RWPE2 (cell line): Measurements from ENCODE around the gene ACOXL.

Experiments
- ATAC-seq: fragments of 200-7000 bp; cut with Tn5 transposase; 3 replicates; pipeline ENCODE4 v1.9.1; 2021; ENCODE audit warnings: low read depth
- DNase-seq: peaks from one replicate; pipeline ENCODE4 v3.0.0-alpha.2; 2020; ENCODE audit warnings: low spot score
- H3K27ac ChIP-seq: fragments of 450-650 bp; 2 replicates; pipeline ENCODE4 v1.5.1; 2017; ENCODE audit warnings: mild to moderate bottlenecking; ENCODE audit not compliant: poor library complexity, severe bottlenecking
- H3K27me3 ChIP-seq: fragments of 250-450 bp; sonication (Bioruptor Pico); 2 replicates; pipeline ENCODE4 v1.5.1; 2021; ENCODE audit warnings: mild to moderate bottlenecking, moderate library complexity; ENCODE audit not compliant: insufficient read depth, poor library complexity, severe bottlenecking
- H3K36me3 ChIP-seq: fragments of 250-450 bp; sonication (Bioruptor Pico); 2 replicates; pipeline ENCODE4 v1.5.1; 2020; ENCODE audit warnings: low read depth, mild to moderate bottlenecking, moderate library complexity
- H3K4me1 ChIP-seq: fragments of 250-450 bp; sonication (Bioruptor Pico); 2 replicates; pipeline ENCODE4 v1.5.1; 2021; ENCODE audit warnings: mild to moderate bottlenecking, moderate library complexity; ENCODE audit not compliant: insufficient read depth, poor library complexity, severe bottlenecking
- H3K4me3 ChIP-seq: fragments of 250-450 bp; sonication (Bioruptor Pico); 2 replicates; pipeline ENCODE4 v1.5.1; 2021; ENCODE audit warnings: mild to moderate bottlenecking, moderate library complexity; ENCODE audit not compliant: severe bottlenecking
- H3K9me3 ChIP-seq: fragments of 250-450 bp; sonication (Bioruptor Pico); 2 replicates; pipeline ENCODE4 v1.5.1; 2021; ENCODE audit warnings: mild to moderate bottlenecking, moderate library complexity; ENCODE audit not compliant: severe bottlenecking
- TF ChIP-seq, protein P1 (sequence below): fragments of 450-650 bp; IDR thresholded peaks from one replicate; pipeline ENCODE4 v1.5.1; 2017; ENCODE audit warnings: mild to moderate bottlenecking, moderate library complexity; ENCODE audit not compliant: poor library complexity, severe bottlenecking

ACOXL gene

DNA sequence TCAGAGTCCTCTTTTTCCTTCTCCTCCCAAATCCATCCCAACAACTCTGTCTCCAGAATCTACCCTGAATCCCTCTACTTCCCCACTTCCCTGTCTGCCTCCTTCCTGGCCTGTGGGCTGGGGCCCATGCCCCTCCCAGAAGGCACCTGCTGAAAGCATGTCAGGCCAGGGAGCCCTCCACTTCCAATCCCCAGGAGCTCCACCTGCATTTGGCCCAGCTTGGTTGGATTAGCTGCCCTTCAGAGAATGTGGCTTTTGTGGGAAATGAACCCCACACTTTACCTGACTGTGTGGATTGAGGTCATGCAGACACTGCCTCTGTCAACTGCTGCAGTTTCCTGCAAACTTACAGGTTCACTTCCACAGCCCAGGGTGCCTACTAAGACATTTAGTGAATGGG is 58.5 kb downstream of the ACOXL start:
- no peak for ATAC-seq
- H3K36me3 ChIP-seq: no peaks in the 10 kb centered on the region
- no peak for DNase-seq
- no peaks in the 10 kb centered on the region for H3K4me1 ChIP-seq
- H3K27ac ChIP-seq: no peak overlapping the region
- H3K27me3 ChIP-seq: peaks cover 38% of the 10 kb centered on the region
- H3K9me3 ChIP-seq: no peaks in the 10 kb centered on the region
- TF ChIP-seq, protein P1, sequence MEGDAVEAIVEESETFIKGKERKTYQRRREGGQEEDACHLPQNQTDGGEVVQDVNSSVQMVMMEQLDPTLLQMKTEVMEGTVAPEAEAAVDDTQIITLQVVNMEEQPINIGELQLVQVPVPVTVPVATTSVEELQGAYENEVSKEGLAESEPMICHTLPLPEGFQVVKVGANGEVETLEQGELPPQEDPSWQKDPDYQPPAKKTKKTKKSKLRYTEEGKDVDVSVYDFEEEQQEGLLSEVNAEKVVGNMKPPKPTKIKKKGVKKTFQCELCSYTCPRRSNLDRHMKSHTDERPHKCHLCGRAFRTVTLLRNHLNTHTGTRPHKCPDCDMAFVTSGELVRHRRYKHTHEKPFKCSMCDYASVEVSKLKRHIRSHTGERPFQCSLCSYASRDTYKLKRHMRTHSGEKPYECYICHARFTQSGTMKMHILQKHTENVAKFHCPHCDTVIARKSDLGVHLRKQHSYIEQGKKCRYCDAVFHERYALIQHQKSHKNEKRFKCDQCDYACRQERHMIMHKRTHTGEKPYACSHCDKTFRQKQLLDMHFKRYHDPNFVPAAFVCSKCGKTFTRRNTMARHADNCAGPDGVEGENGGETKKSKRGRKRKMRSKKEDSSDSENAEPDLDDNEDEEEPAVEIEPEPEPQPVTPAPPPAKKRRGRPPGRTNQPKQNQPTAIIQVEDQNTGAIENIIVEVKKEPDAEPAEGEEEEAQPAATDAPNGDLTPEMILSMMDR: no peak
- no peak overlapping the region for H3K4me3 ChIP-seq

DNA sequence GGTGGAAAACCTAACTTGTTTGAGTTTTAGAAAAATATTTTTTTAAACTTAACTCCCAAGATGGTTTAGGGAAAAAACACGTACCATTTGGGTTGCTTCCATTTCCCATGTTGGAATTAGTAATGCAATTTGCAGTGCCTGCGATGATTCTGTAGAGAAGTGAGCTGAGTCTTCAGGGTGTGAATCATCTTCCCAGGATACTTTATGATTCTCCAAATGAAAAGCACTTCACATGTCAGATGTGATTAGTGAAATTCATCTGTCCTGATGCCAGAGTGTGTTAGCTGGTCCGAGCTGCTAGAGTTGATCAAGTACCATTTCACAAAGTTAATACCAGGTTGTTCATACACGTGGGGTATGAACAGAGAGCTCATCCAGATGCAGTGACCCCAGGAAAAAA is 59.1 kb downstream of the ACOXL start:
- Histone ChIP-seq H3K36me3 (no peaks in the 10 kb centered on the region), H3K9me3 (no peaks in the 10 kb centered on the region), H3K27ac (no peak overlapping the region), H3K4me3 (no peak overlapping the region), H3K27me3 (peaks cover 43% of the 10 kb centered on the region), H3K4me1 (no peaks in the 10 kb centered on the region)
- TF ChIP-seq, protein P1: no peak
- ATAC-seq (no peak), DNase-seq (no peak)

DNA sequence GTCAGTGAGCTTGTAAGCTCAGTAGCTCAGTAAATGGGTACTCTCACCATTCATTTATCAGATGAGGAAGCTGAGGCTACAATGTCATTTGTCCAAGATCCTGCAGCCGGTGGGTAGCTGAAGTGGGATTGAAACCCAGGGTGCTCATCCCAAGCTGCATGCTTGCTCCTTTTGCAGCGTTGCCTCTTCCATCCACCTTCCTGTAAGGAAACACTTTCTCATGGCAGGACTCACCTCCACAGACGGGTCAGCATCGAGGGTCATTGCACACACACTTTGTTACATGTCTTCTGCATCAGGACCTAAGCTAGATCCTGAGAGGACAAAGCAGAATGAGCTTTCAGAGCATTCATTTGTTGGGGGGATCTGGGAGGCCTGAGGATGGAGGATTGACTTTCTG is 60.7 kb downstream of the ACOXL start:
- TF ChIP-seq, protein P1: no peak
- no peaks in the 10 kb centered on the region for H3K4me1 ChIP-seq
- no peak overlapping the region for H3K4me3 ChIP-seq
- no peaks in the 10 kb centered on the region for H3K9me3 ChIP-seq
- ATAC-seq (no peak), DNase-seq (no peak)
- H3K27me3 ChIP-seq: peaks cover 59% of the 10 kb centered on the region
- no peak overlapping the region for H3K27ac ChIP-seq
- no peaks in the 10 kb centered on the region for H3K36me3 ChIP-seq

DNA sequence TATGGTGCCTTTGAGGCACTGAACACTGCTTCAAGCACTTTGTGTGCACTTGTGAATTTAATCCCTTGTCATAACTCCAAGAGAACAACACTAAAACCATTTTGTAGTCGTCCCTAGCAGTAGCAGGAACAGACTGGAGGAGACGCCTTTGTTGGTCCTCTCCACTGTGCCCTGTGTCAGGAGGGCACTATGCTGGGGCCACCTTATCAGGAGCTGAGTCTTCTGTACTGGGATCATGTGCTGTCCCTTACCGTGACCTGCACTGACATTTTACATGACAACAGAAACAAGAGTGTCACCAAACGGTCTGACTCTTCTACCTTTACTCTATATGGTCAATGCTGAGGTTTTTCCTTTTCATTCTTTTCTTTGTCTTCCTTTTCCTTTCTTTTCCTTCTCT is 62.0 kb downstream of the ACOXL start:
- Histone ChIP-seq H3K27me3 (peaks cover 59% of the 10 kb centered on the region), H3K27ac (no peak overlapping the region), H3K36me3 (no peaks in the 10 kb centered on the region), H3K9me3 (no peaks in the 10 kb centered on the region), H3K4me1 (no peaks in the 10 kb centered on the region), H3K4me3 (no peak overlapping the region)
- DNase-seq (no peak), ATAC-seq (no peak)
- TF ChIP-seq, protein P1: no peak

DNA sequence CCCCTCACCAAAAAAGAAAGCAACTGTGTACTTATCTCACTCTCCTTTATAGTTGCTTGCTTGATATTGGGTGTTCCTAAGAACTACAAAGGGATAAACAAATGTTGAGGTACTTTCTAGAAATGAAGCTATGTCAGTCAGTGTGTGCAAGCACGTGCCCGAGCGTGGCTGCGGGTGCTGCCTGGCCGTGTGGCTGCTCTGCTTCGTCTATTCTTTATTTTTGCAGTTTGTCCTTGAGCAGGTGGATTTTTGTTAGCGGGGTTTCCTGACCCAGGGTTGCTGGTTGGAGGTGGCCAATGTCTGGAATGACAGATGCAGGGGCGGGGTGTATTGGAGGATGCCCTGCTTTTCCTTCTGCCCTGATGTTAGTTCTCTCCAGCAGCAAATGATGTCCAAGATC is 62.6 kb downstream of the ACOXL start:
- ATAC-seq: no peak
- DNase-seq: no peak
- Histone ChIP-seq H3K27ac (no peak overlapping the region), H3K9me3 (no peaks in the 10 kb centered on the region), H3K36me3 (no peaks in the 10 kb centered on the region), H3K27me3 (peaks cover 59% of the 10 kb centered on the region), H3K4me3 (no peak overlapping the region), H3K4me1 (no peaks in the 10 kb centered on the region)
- TF ChIP-seq, protein P1: no peak
